Fibroblast of villous mesenchyme (primary cell): ENCODE results near the gene STIM1. TPM values are rescaled to one million over a fixed set of nuclear protein-coding genes. Genes with fewer than 3 reads are reported as not detected.

Source experiments
- DNase-seq: peaks from one replicate; pipeline ENCODE4 v3.0.0-alpha.2; 2010; ENCODE audit warnings: low read depth
- H3K4me3 ChIP-seq: 2 replicates; pipeline ENCODE4 v1.5.1; 2011; ENCODE audit warnings: low read depth, mild to moderate bottlenecking, low read length
- total RNA-seq: library from RNA; depleted of rRNA; stranded (reverse); fragments of >200 nt; gene quantifications from 2 replicates; pipeline ENCODE4 v1.2.3, GENCODE V29; 2012
- TF ChIP-seq, protein P1 (sequence below): IDR thresholded peaks from 2 replicates; pipeline ENCODE4 v1.5.1; 2012; ENCODE audit warnings: low read depth, mild to moderate bottlenecking, low read length; ENCODE audit not compliant: insufficient read depth

The STIM1 gene
- total RNA-seq, 1 donor, result 36.7 TPM

DNA sequence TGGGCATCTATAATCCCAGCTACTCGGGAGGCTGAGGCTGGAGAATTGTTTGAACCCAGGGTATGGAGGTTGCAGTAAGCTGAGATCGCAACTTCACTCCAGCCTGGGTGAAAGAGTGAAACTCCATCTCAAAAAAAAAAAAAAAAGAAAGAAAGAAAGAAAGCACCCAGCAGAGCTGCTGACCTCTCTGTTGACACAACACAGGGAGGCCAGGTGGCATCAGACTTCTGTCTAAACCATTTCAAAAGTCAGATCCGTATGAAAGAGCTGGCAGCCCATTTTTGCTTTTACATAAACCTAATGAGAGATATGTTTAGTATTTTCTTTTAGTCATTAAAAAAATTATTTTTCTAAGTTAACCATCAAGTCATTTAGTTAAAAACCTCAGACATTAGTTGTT, 174.7 kb downstream of the STIM1 start:
- no peak for DNase-seq
- TF ChIP-seq, protein P1, sequence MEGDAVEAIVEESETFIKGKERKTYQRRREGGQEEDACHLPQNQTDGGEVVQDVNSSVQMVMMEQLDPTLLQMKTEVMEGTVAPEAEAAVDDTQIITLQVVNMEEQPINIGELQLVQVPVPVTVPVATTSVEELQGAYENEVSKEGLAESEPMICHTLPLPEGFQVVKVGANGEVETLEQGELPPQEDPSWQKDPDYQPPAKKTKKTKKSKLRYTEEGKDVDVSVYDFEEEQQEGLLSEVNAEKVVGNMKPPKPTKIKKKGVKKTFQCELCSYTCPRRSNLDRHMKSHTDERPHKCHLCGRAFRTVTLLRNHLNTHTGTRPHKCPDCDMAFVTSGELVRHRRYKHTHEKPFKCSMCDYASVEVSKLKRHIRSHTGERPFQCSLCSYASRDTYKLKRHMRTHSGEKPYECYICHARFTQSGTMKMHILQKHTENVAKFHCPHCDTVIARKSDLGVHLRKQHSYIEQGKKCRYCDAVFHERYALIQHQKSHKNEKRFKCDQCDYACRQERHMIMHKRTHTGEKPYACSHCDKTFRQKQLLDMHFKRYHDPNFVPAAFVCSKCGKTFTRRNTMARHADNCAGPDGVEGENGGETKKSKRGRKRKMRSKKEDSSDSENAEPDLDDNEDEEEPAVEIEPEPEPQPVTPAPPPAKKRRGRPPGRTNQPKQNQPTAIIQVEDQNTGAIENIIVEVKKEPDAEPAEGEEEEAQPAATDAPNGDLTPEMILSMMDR, result no peak
- H3K4me3 ChIP-seq, result no peak overlapping the region

DNA sequence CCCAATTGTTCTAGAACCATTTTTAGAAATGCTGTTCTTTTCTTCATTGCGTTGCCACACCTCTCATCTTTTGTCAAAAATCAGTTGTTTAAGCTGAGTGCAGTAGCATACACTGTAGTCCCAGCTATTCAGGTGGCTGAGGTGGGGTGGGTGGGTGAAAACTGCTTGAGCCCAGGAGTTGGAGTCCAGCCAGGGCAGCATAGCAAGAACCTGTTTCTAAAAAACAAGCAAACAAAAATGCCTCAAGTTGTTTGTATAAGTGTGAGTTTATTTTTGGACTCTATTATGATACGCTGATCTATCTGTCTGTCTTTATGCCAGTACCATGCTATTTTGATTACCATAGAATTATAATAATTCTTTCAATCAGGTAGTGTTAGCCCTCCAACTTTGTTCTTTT, 176.6 kb downstream of the STIM1 start:
- no peak overlapping the region for H3K4me3 ChIP-seq
- TF ChIP-seq, protein P1, result no peak
- DNase-seq, result no peak

DNA sequence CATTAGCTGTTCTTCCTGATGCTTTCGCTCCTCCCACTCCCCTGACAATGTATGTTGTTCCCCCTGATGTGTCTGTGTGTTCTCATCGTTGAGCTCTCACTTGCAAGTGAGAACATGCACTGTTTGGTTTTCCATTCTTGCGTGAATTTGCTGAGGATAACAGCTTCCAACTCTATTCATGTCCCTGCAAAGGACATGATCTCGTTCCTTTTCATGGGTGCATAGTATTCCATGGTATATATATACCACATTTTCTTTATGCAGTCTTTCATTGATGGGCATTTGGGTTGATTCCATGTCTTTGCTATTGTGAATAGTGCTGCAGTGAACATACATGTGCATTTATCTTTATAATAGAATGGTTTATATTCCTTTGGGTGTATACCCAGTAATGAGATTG, 180.5 kb downstream of the STIM1 start:
- no peak overlapping the region for H3K4me3 ChIP-seq
- TF ChIP-seq, protein P1, result no peak
- DNase-seq, result no peak

DNA sequence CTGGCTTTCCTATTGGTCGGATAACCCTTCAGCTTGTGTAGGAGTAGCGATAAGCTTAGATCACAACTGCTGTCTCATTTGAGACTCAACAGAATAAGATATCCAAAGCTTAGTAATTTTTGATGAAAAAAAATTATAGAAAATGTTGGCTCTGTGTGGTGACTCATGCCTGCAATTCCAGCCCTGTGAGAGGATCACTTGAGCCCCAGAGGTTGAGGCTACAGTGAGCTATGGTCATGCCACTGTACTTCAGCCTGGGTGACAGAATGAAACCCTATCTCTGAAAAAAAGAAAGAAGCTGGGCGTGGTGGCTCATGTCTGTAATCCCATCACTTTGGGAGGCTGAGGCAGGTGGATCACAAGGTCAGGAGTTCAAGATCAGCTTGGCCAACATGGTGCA, 183.5 kb downstream of the STIM1 start:
- H3K4me3 ChIP-seq, result no peak overlapping the region
- peak; percentile 41 for DNase-seq
- TF ChIP-seq, protein P1, result no peak

DNA sequence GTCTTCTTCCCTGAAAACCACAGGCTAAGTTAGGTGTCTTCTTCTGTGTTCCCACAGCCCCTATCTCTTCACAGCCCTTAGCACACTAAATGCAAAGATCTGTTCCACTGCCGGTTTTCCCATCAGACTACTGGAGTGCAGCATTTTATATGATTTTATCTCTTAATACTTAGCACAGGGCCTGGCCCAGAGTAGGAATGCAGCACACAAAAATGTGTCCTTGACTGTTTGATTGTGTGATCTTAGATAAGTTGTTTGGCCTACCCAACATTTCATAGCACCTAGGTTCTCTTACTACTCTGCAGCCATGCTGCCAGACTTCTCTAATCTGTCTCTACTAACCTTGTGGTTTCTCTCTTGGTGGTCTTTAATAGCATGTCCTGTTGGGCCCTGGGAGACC, 185.0 kb downstream of the STIM1 start:
- no peak overlapping the region for H3K4me3 ChIP-seq
- no peak for DNase-seq
- TF ChIP-seq, protein P1, result no peak

DNA sequence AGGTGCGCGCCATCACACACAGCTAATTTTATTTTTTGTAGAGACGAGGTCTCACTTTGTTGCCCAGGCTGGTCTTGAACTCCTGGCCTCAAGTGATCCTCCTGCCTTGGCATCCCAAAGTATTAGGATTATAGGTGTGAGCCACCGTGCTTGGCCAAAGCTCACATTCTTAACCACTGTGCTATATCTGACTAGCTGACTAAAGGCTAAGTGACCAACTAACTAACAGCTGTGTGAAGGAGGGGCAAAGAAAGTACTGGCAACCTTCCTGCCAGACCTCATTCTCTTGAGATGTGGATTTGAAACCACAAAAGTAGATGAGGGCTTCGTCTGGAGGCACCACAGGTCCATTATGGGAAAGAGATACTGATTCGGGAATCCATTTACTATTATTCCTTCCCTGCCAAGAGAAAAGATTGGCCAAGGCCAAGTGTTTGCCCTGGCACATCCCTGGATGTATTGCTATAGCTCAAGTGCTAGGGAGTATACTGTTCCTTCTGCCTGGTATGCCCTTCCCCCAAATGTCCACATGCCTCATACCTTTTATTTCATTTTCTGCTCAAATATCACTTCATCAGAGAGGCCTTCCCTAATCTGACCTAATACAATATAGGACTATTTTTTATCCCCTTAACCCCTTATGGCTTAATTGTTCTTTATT, 186.4 kb downstream of the STIM1 start:
- TF ChIP-seq, protein P1, result no peak
- H3K4me3 ChIP-seq, result no peak overlapping the region
- no peak for DNase-seq

DNA sequence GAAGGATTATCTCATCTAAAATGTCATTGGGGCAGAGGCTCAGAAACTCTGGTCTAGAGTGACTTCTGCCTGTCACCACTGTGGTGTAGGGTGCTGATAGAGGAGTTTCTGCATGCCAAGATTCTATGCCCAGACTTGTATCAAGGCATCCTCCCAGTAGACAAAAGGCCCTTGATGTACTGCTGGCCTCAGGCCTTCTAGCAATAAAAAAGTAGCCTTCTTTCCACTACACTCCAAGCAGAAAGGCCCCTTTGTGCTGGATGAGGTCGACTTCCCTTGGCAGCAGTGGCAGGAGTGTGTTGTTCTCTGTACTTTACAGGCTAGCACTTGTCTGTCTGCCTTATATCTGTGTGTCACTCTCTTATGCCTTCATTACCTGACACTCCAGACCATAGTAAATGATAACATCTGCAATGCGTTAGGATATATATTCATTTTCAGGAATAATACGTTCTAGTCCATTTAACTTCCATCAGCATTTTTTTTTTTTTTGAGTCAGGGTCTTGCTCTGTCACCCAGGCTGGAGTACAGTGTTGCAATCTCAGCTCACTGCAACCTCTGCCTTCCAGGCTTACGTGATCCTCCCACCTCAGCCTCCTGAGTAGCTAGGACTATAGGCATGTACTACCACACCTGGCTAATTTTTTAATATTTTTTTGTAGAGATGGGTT, 189.6 kb downstream of the STIM1 start:
- DNase-seq, result no peak
- TF ChIP-seq, protein P1, result no peak
- no peak overlapping the region for H3K4me3 ChIP-seq
